ENCODE measurements around the gene TMEM80. TPM values are rescaled to one million over a fixed set of nuclear protein-coding genes. Genes with fewer than 3 reads are reported as not detected.

Gene TMEM80
- total RNA-seq, 1 experiment from 2014 or later: 45.2 TPM

GRCh38 chr11:704781-705645, 9.4 kb downstream of the TMEM80 start:
- peak overlapping the region; percentile 58 to 91 for H3K4me3 ChIP-seq (ENCODE audit: low read depth in 2 of 2, low read length in 2 of 2)
- BruUV-seq (replicated peaks): no TSS peak
- TF ChIP-seq, protein P1, sequence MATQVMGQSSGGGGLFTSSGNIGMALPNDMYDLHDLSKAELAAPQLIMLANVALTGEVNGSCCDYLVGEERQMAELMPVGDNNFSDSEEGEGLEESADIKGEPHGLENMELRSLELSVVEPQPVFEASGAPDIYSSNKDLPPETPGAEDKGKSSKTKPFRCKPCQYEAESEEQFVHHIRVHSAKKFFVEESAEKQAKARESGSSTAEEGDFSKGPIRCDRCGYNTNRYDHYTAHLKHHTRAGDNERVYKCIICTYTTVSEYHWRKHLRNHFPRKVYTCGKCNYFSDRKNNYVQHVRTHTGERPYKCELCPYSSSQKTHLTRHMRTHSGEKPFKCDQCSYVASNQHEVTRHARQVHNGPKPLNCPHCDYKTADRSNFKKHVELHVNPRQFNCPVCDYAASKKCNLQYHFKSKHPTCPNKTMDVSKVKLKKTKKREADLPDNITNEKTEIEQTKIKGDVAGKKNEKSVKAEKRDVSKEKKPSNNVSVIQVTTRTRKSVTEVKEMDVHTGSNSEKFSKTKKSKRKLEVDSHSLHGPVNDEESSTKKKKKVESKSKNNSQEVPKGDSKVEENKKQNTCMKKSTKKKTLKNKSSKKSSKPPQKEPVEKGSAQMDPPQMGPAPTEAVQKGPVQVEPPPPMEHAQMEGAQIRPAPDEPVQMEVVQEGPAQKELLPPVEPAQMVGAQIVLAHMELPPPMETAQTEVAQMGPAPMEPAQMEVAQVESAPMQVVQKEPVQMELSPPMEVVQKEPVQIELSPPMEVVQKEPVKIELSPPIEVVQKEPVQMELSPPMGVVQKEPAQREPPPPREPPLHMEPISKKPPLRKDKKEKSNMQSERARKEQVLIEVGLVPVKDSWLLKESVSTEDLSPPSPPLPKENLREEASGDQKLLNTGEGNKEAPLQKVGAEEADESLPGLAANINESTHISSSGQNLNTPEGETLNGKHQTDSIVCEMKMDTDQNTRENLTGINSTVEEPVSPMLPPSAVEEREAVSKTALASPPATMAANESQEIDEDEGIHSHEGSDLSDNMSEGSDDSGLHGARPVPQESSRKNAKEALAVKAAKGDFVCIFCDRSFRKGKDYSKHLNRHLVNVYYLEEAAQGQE (IDR thresholded peaks at IDR 0.05; ENCODE audit: insufficient read depth in 1 of 2, low read depth in 2 of 2, low read length in 1 of 2): peak in 1 of 2 experiments; percentile 33; a peak in 1 of 4 replicates
- TF ChIP-seq, protein P2, sequence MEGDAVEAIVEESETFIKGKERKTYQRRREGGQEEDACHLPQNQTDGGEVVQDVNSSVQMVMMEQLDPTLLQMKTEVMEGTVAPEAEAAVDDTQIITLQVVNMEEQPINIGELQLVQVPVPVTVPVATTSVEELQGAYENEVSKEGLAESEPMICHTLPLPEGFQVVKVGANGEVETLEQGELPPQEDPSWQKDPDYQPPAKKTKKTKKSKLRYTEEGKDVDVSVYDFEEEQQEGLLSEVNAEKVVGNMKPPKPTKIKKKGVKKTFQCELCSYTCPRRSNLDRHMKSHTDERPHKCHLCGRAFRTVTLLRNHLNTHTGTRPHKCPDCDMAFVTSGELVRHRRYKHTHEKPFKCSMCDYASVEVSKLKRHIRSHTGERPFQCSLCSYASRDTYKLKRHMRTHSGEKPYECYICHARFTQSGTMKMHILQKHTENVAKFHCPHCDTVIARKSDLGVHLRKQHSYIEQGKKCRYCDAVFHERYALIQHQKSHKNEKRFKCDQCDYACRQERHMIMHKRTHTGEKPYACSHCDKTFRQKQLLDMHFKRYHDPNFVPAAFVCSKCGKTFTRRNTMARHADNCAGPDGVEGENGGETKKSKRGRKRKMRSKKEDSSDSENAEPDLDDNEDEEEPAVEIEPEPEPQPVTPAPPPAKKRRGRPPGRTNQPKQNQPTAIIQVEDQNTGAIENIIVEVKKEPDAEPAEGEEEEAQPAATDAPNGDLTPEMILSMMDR (IDR thresholded peaks at IDR 0.05): no peak
- TF ChIP-seq SIN3A (IDR thresholded peaks at IDR 0.05; ENCODE audit: borderline replicate concordance, insufficient read depth, low read depth, low read length) (no peak; the same call in 1 of the 2 replicates), TCF7L2 (IDR thresholded peaks at IDR 0.05; ENCODE audit: low read depth, low read length) (peak; percentile 95), POLR2AphosphoS5 (IDR thresholded peaks at IDR 0.05; ENCODE audit: low read depth, low read length) (peak; percentile 82; the same call in 1 of the 2 replicates)
- no peaks in the 10 kb centered on the region for H3K27me3 ChIP-seq (ENCODE audit: control insufficient read depth, insufficient read depth, low read length)
- ChIA-PET CTCF (interaction anchor here (0.5 to 1.3 kb wide), 6 partner anchors 9 to 61 kb away, joined by 3 to 7 read pairs (median 5); partner anchors contain the start of gene TMEM80), POLR2A (interaction anchor here (0.5 to 1.0 kb wide), 4 partner anchors 9 to 169 kb away, joined by 3 to 4 read pairs (median 3); partner anchors contain the start of gene TMEM80)
- H3K9me3 ChIP-seq (ENCODE audit: control insufficient read depth, insufficient read depth, low read depth, low read length): no peaks in the 10 kb centered on the region
- H3K4me1 ChIP-seq (ENCODE audit: control insufficient read depth, insufficient read depth, low read length): peaks cover 65% of the 10 kb centered on the region
- peak overlapping the region; percentile 79 for H3K27ac ChIP-seq (ENCODE audit: low read length)
- ATAC-seq (peak; percentile 72), DNase-seq (ENCODE audit: low read depth, low spot score) (no peak)
- in situ Hi-C loops (cut with HindIII; ENCODE audit: low pct_unique_long_range_greater_than_20kb, low sequenced_read_pairs): no loop called here
- H3K36me3 ChIP-seq (ENCODE audit: control insufficient read depth, insufficient read depth, low read length): no peaks in the 10 kb centered on the region; the same call in 1 of the 2 replicates
- intact Hi-C loops (cut with micrococcal nuclease; ENCODE audit: unreplicated experiment): no loop called here

DNA sequence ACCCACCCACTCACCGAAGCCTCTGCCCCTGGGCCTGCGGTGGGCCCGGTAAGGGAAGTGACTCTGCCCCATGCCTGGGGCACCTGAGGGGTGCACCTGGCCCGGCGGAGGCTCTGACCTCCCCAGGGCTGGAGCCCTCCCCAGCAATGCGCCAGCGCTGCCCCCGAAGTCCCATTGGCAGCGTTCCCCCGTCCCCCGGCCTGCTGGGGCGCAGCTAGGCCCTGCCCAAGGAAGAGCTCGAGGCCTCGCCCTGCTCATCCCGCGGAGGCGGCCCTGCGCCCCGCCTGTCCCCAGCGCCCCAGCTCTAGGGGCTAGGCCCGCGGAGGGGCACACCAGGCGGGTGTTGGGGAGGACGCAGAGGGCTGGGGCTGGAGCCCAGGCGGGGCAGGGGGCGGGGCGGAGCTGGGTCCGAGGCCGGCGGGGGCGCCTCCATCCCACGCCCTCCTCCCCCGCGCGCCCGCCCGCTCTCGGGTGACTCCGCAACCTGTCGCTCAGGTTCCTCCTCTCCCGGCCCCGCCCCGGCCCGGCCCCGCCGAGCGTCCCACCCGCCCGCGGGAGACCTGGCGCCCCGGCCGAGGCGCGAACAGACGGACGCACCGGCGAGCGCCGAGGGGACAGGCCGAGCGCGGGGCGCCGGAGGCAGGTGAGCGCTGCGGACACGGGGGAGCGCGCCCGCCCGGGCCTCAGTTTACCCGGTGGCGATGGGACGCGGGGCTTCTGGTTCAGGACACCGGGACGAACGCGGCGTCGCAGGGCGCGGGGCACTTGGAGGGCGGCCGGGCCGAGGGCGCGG, 10.2 kb downstream of the TMEM80 start, which contains the start of gene EPS8L2:
TSS of gene EPS8L2 (plus strand) at position 586 of the 793 bp plus-strand sequence. CDS start 3,177 bp downstream, outside the sequence.
- intact Hi-C loops (cut with micrococcal nuclease; ENCODE audit: unreplicated experiment): no loop called here
- TF ChIP-seq SIN3A (IDR thresholded peaks at IDR 0.05; ENCODE audit: borderline replicate concordance, insufficient read depth, low read depth, low read length) (no peak), POLR2AphosphoS5 (IDR thresholded peaks at IDR 0.05; ENCODE audit: low read depth, low read length) (peak; percentile 39; the same call in 1 of the 2 replicates)
- no TSS peak for BruUV-seq (replicated peaks)
- Histone ChIP-seq H3K27me3 (ENCODE audit: control insufficient read depth, insufficient read depth, low read length) (no peaks in the 10 kb centered on the region), H3K9me3 (ENCODE audit: control insufficient read depth, insufficient read depth, low read depth, low read length) (no peaks in the 10 kb centered on the region), H3K36me3 (ENCODE audit: control insufficient read depth, insufficient read depth, low read length) (no peaks in the 10 kb centered on the region; the same call in 1 of the 2 replicates), H3K27ac (ENCODE audit: low read length) (peak within 1 kb of the TSS; percentile 93), H3K4me3 (ENCODE audit: low read depth in 2 of 2, low read length in 2 of 2) (peak within 1 kb of the TSS; percentile 58 to 91), H3K4me1 (ENCODE audit: control insufficient read depth, insufficient read depth, low read length) (peaks cover 73% of the 10 kb centered on the region)
- in situ Hi-C loops (cut with HindIII; ENCODE audit: low pct_unique_long_range_greater_than_20kb, low sequenced_read_pairs): no loop called here
- DNase-seq (ENCODE audit: low read depth, low spot score): no peak
- peak; percentile 34 for ATAC-seq
- ChIA-PET CTCF (interaction anchor here (1.1 kb wide), 1 partner anchor 152 kb away, joined by 4 read pairs; no protein-coding TSS in a partner anchor), POLR2A (no interaction called here)
